BE2C (cell line): ENCODE data around the gene ARHGAP42.
A peak's percentile ranks its signal among the peaks of the same experiment; 100 is the strongest.

ENCODE experiments used
- DNase-seq: peaks from one replicate; pipeline ENCODE4 v3.0.0-alpha.2; 2020
- H3K27me3 ChIP-seq: fragments of 250-450 bp; sonication (Bioruptor Pico); 2 replicates; pipeline ENCODE4 v1.5.1; 2020; ENCODE audit warnings: mild to moderate bottlenecking
- H3K36me3 ChIP-seq: fragments of 250-450 bp; sonication (Bioruptor Pico); 2 replicates; pipeline ENCODE4 v1.5.1; 2020; ENCODE audit warnings: mild to moderate bottlenecking
- H3K4me1 ChIP-seq: fragments of 250-450 bp; sonication (Bioruptor Pico); 2 replicates; pipeline ENCODE4 v1.5.1; 2020
- H3K4me3 ChIP-seq: 2 replicates; pipeline ENCODE4 v1.5.1; 2011; ENCODE audit warnings: low read depth, low read length
- H3K9me3 ChIP-seq: fragments of 250-450 bp; sonication (Bioruptor Pico); 2 replicates; pipeline ENCODE4 v1.5.1; 2020
- TF ChIP-seq, protein P1 (sequence below): IDR thresholded peaks from 2 replicates; pipeline ENCODE4 v1.5.1; 2012; ENCODE audit warnings: mild to moderate bottlenecking, low read depth, low read length

The ARHGAP42 gene

DNA sequence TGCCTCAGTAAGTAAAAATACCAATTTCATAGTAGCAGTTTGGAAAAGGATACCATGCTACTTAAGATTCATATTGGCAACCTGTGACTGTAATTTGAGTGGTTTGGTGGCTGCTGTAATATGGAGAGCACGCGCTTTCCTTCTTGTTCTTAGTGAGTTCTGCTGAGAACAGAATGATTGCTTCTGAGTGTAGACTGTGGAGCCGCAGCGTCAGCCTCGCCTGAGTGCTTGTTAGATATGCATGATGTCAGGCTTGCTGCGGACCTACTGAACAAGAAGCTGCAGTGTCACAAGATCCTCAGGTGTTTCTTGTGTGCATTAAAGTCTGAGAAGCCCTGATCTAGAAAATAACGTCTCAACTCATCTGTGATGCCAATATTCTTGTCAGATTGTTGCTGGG lies 143.2 kb downstream of the ARHGAP42 start:
- Histone ChIP-seq H3K4me3 (no peak overlapping the region), H3K4me1 (peaks cover 13% of the 10 kb centered on the region), H3K9me3 (no peaks in the 10 kb centered on the region), H3K27me3 (no peaks in the 10 kb centered on the region), H3K36me3 (no peaks in the 10 kb centered on the region)
- TF ChIP-seq, protein P1, sequence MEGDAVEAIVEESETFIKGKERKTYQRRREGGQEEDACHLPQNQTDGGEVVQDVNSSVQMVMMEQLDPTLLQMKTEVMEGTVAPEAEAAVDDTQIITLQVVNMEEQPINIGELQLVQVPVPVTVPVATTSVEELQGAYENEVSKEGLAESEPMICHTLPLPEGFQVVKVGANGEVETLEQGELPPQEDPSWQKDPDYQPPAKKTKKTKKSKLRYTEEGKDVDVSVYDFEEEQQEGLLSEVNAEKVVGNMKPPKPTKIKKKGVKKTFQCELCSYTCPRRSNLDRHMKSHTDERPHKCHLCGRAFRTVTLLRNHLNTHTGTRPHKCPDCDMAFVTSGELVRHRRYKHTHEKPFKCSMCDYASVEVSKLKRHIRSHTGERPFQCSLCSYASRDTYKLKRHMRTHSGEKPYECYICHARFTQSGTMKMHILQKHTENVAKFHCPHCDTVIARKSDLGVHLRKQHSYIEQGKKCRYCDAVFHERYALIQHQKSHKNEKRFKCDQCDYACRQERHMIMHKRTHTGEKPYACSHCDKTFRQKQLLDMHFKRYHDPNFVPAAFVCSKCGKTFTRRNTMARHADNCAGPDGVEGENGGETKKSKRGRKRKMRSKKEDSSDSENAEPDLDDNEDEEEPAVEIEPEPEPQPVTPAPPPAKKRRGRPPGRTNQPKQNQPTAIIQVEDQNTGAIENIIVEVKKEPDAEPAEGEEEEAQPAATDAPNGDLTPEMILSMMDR = no peak
- peak; percentile 21 for DNase-seq

DNA sequence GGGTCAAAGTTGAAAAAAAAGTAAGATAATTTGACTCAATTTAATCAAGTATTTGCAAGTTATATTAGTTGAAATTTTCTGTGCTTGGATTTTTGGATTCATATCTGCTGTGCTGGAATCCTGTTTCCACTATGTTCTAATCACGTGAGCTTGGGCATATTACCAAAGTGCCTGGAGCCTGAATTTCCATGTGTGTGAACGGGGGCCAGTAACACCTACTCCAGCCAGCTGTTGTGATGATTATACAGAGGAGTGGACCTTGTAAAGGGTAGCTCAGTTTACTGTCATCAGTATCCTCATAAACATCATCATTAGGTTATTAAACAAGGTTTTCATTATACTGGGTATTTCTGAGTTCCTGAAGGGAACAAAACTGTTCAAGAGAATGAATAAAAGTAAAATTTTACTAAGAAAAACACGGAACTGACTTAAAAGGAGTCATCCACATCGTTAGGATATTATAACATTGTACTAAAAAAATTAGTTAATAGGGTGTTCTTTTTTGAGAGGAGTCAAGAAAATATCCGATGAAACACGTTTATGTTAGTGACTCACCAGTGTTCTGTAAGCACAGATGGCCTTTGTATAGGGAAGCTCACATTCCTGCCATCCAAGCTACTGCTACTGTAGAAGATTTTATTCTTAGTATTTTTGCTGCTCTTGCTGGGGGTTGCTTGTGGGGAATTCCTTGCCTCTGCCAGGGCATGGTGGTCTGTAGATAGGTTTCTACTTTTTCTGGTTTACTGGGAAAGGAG lies 144.1 kb downstream of the ARHGAP42 start:
- Histone ChIP-seq H3K4me1 (peaks cover 13% of the 10 kb centered on the region), H3K36me3 (no peaks in the 10 kb centered on the region), H3K27me3 (no peaks in the 10 kb centered on the region), H3K9me3 (no peaks in the 10 kb centered on the region), H3K4me3 (no peak overlapping the region)
- DNase-seq = no peak
- TF ChIP-seq, protein P1 = no peak

DNA sequence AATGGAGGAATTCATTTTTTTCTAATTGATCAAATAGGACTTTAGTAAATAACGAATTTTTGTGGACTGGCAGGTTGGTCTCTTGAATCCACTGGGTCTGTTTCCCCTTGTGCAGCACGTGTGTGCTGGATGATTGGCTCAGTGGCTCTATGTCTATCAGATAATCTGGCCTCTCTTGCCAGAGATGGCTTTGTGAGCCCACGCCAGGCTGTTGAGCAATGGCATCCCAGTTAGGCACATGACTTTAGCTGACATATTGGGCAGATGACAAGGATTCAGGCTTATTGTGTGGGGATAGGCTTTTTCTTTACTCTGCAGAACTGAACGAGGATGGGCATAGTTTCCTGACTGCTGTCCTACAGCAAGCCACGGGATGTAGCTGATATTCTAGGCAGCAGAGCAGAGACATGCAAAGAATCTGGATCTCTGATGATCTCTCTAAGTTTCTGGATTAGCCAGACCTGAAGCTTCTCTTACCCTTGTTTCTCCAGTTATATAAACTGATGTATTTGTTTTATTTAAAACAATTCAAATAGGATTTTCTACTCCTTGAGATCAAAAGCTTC lies 144.9 kb downstream of the ARHGAP42 start:
- no peaks in the 10 kb centered on the region for H3K36me3 ChIP-seq
- no peaks in the 10 kb centered on the region for H3K9me3 ChIP-seq
- H3K4me1 ChIP-seq = peaks cover 13% of the 10 kb centered on the region
- no peak overlapping the region for H3K4me3 ChIP-seq
- DNase-seq = no peak
- TF ChIP-seq, protein P1 = no peak
- no peaks in the 10 kb centered on the region for H3K27me3 ChIP-seq

DNA sequence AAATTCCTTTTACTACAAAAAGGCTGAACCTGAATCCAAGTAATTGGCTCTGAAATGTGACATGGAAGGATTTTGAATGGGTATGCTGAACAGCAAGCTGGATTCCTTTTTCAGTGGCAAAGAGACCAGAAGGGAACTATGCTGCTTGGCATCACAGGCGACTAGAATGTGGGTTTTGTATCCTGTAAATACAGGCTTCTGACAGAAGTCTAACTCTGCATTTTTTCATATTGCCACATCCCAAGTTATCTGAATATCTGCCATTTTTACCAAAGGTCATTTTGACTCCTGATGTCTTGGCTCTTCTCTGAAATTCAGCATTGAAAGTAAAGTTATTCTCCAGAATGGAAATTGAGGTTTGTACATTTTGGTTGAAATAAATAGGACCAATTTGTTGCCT lies 145.7 kb downstream of the ARHGAP42 start:
- peaks cover 13% of the 10 kb centered on the region for H3K4me1 ChIP-seq
- no peak overlapping the region for H3K4me3 ChIP-seq
- no peaks in the 10 kb centered on the region for H3K9me3 ChIP-seq
- H3K27me3 ChIP-seq = no peaks in the 10 kb centered on the region
- H3K36me3 ChIP-seq = no peaks in the 10 kb centered on the region
- TF ChIP-seq, protein P1 = no peak
- no peak for DNase-seq

DNA sequence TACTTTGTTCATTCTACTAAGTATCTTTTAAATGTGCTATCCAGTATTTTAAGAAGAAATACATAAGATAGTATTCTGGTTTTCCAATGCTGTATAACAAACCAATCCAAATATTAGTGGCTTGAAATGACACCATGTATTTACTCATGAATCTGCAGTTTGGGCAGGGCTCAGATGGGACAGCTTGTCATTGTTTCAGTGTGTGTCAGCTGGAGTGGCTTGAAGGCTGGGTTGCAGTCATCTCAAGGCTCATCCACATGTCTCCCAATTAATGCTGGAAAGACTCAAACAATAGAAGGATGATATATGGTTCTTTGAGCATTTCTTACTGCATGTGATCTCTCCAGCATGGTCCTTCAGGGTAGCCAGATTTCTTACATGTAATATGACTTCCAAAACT lies 146.2 kb downstream of the ARHGAP42 start:
- H3K36me3 ChIP-seq = no peaks in the 10 kb centered on the region
- H3K4me3 ChIP-seq = no peak overlapping the region
- H3K27me3 ChIP-seq = no peaks in the 10 kb centered on the region
- no peaks in the 10 kb centered on the region for H3K9me3 ChIP-seq
- TF ChIP-seq, protein P1 = no peak
- peaks cover 13% of the 10 kb centered on the region for H3K4me1 ChIP-seq
- DNase-seq = no peak

DNA sequence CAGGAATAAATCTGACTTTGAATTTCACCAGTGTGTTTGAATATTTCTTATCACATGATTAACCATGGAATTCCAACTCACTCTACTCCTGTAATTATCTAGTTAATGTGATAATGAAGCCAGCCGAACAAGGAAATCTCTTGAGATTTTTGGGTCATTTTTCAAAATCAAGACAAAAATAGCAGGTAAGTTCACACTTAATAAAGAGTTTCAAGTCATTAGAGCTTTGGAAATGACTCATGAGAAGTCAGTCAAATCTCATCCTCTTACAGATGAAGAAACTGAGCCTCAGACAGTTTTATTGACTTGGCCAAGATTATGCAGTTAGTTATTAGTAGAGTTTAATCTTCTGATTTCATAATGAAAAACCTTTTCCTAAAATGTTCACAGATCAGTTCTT lies 148.8 kb downstream of the ARHGAP42 start:
- H3K9me3 ChIP-seq = no peaks in the 10 kb centered on the region
- H3K27me3 ChIP-seq = no peaks in the 10 kb centered on the region
- H3K36me3 ChIP-seq = no peaks in the 10 kb centered on the region
- H3K4me3 ChIP-seq = no peak overlapping the region
- TF ChIP-seq, protein P1 = no peak
- no peak for DNase-seq
- H3K4me1 ChIP-seq = peaks cover 5% of the 10 kb centered on the region
